Activated CD4-positive, alpha-beta T cell treated with anti-CD3 and anti-CD28 coated beads, Interleukin-2, Interleukin-6, amounts not matched to agents 100 ng/mL and 50 ng/mL, durations not matched to agents 16 hours and 8 hours (primary cell): ENCODE data around the gene TUBA3E.
A peak's percentile ranks its signal among the peaks of the same experiment; 100 is the strongest.
"Not testable (repeated sequence)": the region's sequence is repeated elsewhere in the genome, so short reads cannot be mapped to it uniquely, and the experiment has no call there.

Experiments used
- DNase-seq: peaks from one replicate; pipeline ENCODE4 v3.0.0-alpha.2; 2020

TUBA3E gene

GRCh38 chr2:130198343-130198742, at the start of gene TUBA3E:
Gene TUBA3E, minus strand, starts transcription at chr2:130198439. Its CDS starts 79 bp downstream, at chr2:130198360.
- DNase-seq: no peak

DNA sequence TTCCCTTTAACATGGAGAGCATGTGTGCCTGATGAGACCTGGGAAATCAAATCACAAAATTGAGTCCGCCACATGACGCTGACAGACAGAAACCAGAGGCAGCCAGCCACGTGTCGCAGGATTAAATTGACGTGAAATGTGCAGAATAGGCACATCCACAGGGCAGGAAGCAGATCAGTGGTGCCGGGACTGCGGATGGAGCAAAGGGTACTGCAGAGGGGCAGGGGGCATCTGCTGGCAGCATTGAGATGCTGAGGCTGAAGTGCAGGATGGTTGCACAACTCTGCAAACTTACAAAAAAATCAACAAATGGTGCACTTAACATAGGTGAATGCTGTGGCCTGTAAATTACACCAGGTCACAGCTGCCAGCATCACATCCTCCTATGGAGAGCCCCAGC, 48.2 kb upstream of the TUBA3E start:
- DNase-seq: no peak

GRCh38 chr2:130245976-130246375, 47.7 kb upstream of the TUBA3E start:
- DNase-seq: no peak

DNA sequence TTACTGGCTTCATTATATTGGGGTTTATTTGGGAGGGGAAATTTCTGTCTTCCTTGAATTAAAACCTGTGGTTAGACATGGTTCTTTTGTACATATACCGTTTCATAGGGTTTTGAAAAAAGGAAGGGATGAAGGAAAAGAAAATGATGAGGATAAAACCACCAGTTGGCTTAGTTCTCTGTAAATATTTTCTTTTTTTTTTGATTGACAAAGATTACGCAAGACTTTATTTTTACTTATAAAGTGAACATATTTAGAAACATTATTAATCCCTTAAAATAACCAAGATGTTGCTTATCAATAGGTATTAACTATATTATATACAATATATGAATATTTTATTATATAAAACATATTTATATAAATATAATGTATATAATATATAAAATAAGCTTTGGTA, 45.1 kb upstream of the TUBA3E start:
- DNase-seq: no peak

GRCh38 chr2:130241041-130241707, 42.9 kb upstream of the TUBA3E start:
- DNase-seq: no peak

DNA sequence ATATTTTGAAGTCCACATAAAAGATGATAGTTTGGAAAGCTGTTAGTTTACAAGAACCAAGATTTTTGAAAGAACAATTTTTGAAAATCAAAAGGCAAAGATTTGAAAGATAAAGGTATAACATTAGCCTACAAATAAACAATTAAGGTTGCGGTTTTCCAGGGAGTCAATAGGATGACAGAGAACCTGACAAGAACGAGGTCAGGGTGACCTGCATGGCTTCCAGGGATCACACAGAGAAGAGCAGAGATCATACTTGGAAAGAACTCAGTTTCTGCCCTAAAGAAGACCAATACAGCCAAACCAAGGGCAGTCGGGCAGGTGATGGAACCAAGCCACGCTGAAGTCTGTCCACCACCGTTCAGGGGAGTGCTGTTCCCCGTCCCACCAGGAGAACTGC, 41.3 kb upstream of the TUBA3E start:
- not testable (repeated sequence) for DNase-seq

- DNase-seq: not testable (repeated sequence)
Measured at GRCh38 chr2:130233066-130233465, 34.8 kb upstream of the TUBA3E start.

DNA sequence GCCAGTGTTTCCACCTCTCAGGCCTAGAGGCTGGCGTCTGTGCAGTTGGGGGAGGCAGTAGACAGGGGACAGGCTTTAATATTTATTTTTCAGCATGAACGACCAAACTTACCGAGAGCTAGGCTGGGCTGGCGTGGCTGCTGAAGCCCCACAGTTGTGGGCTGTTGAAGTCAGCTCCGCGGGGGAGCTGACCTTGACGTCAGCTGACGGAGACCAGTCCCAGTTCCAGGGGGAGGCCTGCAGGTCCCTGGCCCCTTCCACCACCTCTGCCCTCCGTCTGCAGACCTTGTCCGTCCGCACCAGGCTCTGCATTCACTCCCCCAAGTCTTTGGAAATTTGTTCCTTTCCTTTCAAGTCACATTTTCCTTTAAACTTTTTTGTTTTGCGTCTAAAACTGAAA, 33.4 kb upstream of the TUBA3E start:
- no peak for DNase-seq

DNA sequence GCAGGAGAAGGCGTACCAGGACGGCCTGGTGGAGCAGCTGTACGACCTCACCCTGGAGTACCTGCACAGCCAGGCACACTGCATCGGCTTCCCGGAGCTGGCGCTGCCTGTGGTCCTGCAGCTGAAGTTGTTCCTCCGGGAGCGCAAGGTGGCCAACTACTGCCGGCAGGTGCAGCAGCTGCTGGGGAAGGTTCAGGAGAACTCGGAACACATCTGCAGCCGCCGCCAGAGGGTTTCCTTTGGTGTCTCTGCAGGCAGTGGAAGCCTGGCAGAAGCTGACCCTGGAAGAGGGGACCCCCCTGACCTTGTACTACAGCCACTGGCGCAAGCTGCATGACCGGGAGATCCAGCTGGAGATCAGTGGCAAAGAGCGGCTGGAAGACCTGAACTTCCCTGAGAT, 32.7 kb upstream of the TUBA3E start:
- not testable (repeated sequence) for DNase-seq

GRCh38 chr2:130230376-130230775, 32.1 kb upstream of the TUBA3E start:
- not testable (repeated sequence) for DNase-seq

DNA sequence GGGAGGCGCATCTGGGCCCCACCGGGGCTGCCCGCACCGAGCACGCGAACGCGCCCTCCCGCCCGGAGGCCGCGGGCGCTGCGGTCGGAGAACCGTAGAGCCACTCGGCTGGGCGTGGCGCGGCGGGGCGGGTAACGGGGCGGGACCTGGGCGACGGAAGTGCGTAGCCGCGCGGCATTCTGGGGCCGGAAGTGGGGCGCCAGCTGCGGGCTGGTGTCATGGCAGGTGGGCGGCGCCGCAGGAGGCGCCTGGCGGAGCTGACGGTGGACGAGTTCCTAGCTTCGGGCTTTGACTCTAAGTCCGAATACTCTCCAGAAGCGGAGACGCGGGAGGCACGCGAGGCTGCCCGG, 30.9 kb upstream of the TUBA3E start:
- peak; percentile 43 for DNase-seq

DNA sequence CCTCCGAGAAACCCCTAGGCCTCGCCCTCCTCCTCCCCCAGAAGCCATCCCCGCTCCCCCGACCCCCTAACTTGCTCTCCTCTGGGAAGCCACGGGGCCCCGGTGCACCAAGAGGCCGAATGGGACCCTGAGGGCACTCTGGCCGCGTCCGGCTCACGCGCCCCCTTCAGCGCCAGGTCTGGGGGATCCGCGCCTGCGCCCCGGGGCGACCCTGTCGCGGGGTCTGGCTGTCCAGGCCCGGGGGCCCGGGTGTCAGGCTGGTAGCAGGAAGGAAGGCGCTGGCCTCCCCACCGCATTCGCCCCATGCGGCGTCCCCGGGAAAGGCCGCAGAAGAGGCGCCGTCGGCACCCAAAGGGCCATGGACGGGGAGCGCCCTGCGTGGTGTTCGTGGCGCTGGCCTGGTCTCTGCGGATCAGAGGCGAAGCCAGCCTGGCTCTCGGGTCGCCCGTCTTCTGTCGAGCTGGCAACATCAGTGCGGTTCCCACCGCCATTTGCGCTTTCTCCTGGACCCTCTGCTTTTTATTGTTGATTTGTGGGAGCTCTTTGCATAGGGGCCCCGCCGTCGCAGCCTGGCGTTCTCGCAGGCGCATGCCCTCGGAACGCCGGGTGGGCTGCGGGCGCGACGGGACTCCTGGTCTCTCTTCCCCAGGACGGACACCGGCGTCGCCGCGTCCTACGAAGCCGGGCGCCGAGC, 30.4 kb upstream of the TUBA3E start:
- not testable (repeated sequence) for DNase-seq

- not testable (repeated sequence) for DNase-seq
Measured at GRCh38 chr2:130228005-130228404, 29.8 kb upstream of the TUBA3E start.

DNA sequence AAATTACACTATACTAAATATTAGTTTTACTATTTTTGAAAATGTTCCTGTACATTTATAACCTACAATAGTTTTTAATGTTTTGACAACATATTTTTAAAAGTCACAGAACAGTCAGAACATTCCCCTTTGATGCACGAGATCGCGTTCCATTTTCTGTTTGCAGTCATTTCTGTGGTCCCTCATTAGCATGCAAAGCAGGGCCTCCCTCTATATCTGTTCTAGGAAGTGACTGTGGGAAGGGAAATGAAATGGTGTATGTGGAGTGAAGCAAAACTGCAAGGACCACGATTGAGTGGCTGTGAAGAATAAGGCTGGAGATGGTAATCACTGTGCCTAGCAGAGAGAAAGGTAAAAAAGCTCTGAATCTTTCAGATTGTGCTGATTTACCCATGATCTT, 24.3 kb upstream of the TUBA3E start:
- DNase-seq: peak; percentile 30

DNA sequence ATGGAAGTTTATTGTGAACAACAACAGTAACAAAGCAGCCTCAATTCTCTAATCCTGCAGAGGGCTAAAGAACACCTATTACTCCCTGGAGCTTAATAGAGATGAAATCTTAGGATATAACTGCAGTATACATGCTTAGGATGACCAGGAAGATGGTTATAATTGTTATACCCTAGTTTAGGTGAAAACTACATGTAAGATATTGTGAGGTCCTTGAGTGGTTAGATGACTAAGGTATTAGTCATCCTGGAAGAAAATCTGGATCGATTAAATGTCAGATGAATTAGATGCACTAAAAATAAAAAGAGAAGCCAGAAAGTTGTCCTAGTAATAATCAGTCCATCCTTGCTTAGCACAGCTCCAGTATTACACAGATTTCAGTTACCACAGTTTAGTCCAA, 22.3 kb upstream of the TUBA3E start:
- not testable (repeated sequence) for DNase-seq

GRCh38 chr2:130219147-130219546, 20.9 kb upstream of the TUBA3E start:
- DNase-seq: not testable (repeated sequence)

DNA sequence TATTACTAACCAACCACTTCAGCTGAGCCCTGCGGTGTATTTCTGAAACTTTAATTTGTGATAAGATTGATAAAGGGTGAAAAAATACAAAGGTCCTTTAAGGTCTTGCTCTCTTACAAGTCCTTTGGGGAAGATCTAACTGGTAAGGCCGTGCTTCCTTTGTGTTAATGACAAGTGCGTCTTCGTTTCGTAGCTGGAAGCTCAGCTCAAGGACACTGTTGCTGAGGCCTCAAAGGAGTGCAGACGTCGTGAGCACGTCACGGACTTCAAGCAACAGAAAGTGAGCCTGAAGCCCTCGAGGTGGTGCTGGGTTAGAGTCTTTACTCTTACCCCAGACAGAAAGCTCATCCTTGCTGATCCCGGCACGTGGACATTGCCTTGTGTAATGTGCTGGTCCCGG, 8.8 kb upstream of the TUBA3E start:
- not testable (repeated sequence) for DNase-seq

- not testable (repeated sequence) for DNase-seq
Measured at GRCh38 chr2:130203150-130203549, 4.9 kb upstream of the TUBA3E start.

DNA sequence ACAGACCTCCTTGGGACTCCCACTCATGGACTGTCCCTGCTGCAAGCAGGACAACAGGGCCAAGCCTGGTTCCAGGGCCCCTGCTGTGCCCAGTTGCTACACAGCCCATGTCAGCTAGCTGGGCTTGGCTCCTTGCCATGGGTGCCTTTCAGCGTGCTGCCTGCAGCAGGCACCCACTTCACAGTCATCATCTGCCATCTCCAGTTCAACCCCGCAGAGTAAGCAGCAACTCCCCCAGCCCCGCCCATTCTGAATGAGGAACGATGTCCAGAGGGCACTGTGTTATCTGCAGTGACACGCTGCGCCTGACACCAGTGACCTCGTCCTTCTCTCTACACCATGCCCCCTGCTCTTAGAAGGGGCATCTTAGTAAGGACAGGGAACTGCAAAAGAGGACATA, 4.3 kb upstream of the TUBA3E start:
- not testable (repeated sequence) for DNase-seq

- not testable (repeated sequence) for DNase-seq
Measured at GRCh38 chr2:130196052-130196451, 2.2 kb downstream of the TUBA3E start.

DNA sequence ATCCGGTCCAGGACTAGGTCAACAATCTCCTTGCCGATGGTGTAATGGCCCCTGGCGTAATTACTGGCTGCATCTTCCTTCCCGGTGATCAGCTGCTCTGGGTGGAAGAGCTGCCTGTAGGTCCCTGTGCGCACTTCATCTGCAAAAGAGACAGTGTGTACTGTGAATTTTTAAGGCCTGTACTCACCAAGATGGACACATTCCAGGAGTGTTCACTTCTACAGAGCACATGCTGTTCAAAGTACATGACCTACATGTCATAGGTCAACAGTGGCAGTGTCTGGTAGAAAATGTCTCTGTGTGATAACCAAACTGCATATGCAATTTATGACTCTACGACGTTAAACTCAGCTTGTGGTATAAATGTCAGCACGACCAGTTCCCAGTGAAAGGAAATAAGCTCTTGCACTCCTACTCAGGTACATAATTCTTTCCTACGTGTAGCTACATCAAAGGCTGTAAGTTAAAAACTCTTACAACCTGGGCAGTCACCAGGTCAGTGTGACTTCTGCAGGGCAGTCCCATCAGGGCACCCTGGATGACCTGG, 3.1 kb downstream of the TUBA3E start:
- not testable (repeated sequence) for DNase-seq

DNA sequence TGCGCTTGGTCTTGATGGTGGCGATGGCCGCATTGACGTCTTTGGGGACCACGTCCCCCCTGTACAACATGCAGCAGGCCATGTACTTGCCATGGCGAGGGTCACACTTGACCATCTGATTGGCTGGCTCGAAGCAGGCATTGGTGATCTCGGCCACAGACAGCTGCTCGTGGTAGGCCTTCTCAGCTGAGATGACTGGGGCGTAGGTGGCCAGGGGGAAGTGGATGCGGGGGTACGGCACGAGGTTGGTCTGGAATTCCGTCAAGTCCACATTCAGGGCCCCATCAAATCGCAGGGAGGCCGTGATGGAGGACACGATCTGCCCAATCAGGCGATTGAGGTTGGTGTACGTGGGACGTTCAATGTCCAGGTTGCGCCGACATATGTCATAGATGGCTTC, 4.4 kb downstream of the TUBA3E start:
- DNase-seq: not testable (repeated sequence)

GRCh38 chr2:130192451-130192850, 5.8 kb downstream of the TUBA3E start:
- not testable (repeated sequence) for DNase-seq

DNA sequence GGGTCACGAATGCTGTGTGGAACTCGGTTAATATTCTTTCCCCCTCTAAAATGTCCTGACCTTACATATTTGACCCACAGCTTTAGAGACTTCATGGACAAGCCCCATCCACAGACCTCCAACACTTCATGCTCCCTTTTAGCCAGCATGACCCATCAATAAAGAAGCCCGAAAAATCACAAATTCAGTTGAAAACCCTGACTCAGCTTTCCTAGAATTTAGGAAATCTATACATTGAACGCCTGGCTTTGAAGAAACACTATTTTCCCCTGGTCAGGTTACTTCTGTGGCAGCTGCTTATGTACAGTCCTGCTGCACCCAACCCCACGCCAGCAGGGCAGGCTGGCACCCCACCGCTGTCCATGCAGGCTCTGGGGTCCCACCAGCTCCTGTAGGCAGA, 6.9 kb downstream of the TUBA3E start:
- DNase-seq: not testable (repeated sequence)
